AG09309 (cell line): ENCODE measurements around the gene ZBTB17.

Experiments used
- DNase-seq: peaks from one replicate; pipeline ENCODE4 v3.0.0-alpha.2; 2010; ENCODE audit warnings: low read depth
- H3K4me3 ChIP-seq: 2 replicates; pipeline ENCODE4 v1.5.1; 2011; ENCODE audit warnings: mild to moderate bottlenecking, low read depth, low read length, moderate library complexity; ENCODE audit not compliant: control insufficient read depth
- CTCF ChIP-seq: IDR thresholded peaks from 2 replicates; pipeline ENCODE4 v1.5.1; 2011; ENCODE audit warnings: mild to moderate bottlenecking, low read depth, low read length, inconsistent platforms; ENCODE audit not compliant: insufficient read depth, control insufficient read depth; ENCODE audit errors: missing control alignments

The ZBTB17 gene

GRCh38 chr1:15945011-15945831 is 30.7 kb downstream of the ZBTB17 start:
- no peak for TF ChIP-seq CTCF
- DNase-seq: no peak
- no peak overlapping the region for H3K4me3 ChIP-seq

- TF ChIP-seq CTCF: no peak
- no peak overlapping the region for H3K4me3 ChIP-seq
- DNase-seq: no peak
These were observed 31.4 kb downstream of the ZBTB17 start for GRCh38 chr1:15944308-15945010.

- no peak for TF ChIP-seq CTCF
- DNase-seq: no peak
- no peak overlapping the region for H3K4me3 ChIP-seq
These were observed 32.0 kb downstream of the ZBTB17 start for GRCh38 chr1:15943992-15944307.

- no peak for DNase-seq
- no peak for TF ChIP-seq CTCF
These were observed 32.4 kb downstream of the ZBTB17 start for GRCh38 chr1:15943328-15943991.

GRCh38 chr1:15942661-15943327 is 33.1 kb downstream of the ZBTB17 start:
- TF ChIP-seq CTCF: no peak
- no peak for DNase-seq
- no peak overlapping the region for H3K4me3 ChIP-seq

More at GRCh38 chr1:15943328-15943991, 32.4 kb downstream of the ZBTB17 start:
- H3K4me3 ChIP-seq: no peak overlapping the region

GRCh38 chr1:15941899-15942660 is 33.8 kb downstream of the ZBTB17 start:
- TF ChIP-seq CTCF: no peak
- DNase-seq: no peak
- H3K4me3 ChIP-seq: no peak overlapping the region
